HG03135 (cell line): ENCODE data around the gene SYT12.

Experiments used
- ATAC-seq: cut with Tn5 transposase; IDR thresholded peaks from one replicate; pipeline ENCODE4 v1.9.1; 2021; ENCODE audit warnings: mild to moderate bottlenecking, moderate library complexity; ENCODE audit not compliant: unreplicated experiment

Gene SYT12

GRCh38 chr11:67027943-67028542 lies 5.1 kb downstream of the SYT12 start:
- no peak for ATAC-seq

DNA sequence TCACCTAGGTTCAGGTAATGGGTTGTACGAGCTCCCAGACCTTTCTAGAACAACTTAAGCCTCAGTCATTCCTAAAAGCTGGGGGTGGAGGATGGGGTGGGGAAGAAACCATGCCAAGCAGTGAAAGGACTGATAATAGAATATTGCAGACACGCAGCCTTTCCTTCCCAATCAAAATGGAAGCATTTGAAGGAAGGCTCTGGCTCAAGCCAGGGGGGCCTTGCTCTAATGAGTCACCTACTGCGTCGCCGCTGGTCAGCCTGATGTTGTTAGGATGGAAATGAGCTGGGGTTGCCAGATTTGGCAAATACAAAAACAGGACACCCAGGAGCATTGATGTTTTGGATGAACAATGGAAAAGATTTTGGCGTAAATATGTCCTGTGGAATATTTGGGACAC lies 6.2 kb downstream of the SYT12 start:
- ATAC-seq: no peak

GRCh38 chr11:67030976-67031375 lies 8.0 kb downstream of the SYT12 start:
- ATAC-seq: no peak

- ATAC-seq: no peak
These were observed 9.0 kb downstream of the SYT12 start for GRCh38 chr11:67031791-67032561.

DNA sequence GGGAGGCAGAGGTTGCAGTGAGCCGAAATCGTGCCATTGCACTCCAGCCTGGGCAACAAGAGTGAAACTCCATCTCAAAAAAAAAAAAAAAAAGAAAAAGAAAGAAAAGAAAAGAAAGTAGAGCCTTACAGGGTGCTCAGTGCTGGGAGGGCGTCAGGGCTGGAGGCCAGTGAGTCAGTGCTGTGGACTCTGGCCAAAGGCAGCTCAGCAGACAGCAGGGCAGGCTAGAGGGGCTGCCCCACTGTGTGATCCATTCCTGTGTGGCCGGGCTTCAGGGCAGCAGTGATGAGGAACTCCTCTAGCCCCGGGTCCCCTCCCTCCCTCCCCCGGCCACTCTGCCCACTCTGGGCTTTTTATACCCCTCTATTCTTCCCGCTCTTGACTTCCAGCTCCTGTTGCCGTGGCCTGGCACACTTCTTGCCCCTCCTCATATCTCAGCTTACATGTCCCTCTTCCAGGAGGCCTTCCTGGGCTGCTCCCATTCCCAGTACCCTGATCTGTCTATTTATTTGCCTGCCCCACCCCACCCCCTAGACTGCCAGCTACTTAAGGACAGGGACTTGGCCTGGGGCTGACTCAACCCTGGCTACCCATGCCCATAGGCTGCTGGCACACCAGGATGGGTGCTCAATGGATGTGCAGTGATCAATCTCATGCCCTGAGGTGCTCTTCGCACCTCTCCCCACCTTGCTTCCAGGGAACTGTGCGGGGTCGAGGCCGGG lies 10.1 kb downstream of the SYT12 start:
- ATAC-seq: no peak

DNA sequence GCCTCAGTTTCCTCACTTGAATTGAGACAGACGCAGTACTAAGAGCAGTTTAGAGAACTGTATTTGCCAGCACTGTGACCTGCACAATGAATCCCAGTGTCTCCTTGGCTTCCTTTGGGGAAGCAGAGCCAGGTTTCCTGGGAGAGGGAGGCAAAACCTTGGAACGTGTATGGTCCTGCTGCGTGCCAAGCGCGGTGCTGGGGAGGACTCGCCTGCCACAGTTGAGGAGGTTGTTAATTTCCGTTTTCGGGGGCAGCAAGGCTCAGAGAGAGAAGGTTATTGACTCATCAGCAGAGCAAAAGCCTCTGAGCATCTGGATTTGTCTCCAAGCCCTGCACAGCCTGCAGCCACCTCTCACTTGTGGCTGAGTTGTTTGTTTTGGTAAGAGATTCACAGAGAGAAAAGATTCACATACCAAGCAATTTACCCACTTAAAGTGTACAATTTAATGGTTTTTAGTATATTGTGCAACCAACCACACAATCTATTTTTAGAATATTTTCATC lies 10.8 kb downstream of the SYT12 start:
- ATAC-seq: no peak

GRCh38 chr11:67034350-67034749 lies 11.4 kb downstream of the SYT12 start:
- ATAC-seq: no peak

DNA sequence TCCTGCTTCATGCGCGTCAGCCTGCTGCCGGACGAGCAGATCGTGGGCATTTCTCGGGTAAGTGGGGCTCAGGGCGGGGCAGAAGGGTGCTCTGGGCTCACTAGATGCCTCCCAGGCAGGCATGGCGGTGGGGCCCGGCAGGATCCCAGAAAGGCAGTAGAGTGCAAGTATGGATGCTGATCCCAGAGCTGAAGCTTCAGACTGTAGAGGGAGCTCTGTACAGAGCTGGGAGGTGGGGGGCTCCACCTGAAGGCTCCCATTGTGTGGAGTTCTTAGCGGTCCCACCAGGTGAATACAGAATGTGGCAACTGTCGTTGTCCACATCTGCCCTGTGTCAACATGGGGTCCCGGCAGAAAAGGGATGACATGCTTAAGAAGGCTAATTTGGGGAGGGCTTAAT lies 17.2 kb downstream of the SYT12 start:
- no peak for ATAC-seq

DNA sequence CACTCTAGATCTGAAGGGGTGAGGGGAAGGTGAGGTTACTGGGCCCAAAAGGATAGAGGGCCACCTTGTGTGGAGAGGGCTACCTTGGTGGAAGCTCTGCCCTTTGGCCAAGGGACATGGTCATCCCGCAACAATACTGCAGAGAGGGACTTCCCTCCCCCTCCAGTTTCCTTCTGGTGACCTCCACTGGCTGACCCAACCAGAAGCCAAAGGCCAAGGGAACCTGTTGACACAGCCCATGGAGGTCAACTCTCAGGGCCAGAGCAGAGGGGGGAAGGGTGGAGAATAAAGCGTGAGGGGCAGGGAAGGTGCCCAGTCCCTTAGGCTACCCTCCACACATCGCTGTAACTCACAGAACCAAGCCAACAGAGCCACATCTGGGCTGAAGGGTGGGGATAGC lies 18.7 kb downstream of the SYT12 start:
- ATAC-seq: no peak

GRCh38 chr11:67043572-67044349 lies 20.8 kb downstream of the SYT12 start:
- no peak for ATAC-seq

GRCh38 chr11:67044496-67044895 lies 21.6 kb downstream of the SYT12 start:
- no peak for ATAC-seq

- no peak for ATAC-seq
These were observed 22.4 kb downstream of the SYT12 start for GRCh38 chr11:67045314-67045713.

DNA sequence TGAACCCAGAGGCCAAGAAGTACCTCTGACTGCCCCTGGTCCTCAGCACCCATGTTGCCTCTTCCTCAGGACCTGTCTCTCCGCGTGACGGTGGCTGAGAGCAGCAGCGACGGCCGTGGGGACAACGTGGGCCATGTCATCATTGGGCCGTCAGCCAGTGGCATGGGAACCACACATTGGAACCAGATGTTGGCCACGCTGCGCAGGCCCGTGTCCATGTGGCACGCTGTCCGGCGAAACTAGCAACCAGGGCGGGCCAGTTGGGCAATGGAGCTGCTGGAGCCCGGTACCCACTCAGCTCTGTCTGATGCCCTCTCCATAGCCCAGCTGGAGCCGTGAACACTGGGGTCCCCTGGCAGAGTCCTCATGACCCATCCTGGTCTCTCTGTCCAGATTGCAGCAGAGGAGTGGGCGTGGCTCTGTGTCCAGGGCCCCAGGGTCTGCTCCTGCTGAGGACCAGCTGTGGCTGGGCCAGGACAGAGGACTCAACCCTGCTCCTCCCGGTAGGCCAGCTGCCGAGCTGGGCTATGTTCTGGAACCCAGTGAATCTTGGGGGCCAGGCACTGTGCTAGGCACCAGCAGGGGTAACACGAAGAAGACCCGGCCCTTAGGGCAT lies 25.7 kb downstream of the SYT12 start:
- no peak for ATAC-seq

DNA sequence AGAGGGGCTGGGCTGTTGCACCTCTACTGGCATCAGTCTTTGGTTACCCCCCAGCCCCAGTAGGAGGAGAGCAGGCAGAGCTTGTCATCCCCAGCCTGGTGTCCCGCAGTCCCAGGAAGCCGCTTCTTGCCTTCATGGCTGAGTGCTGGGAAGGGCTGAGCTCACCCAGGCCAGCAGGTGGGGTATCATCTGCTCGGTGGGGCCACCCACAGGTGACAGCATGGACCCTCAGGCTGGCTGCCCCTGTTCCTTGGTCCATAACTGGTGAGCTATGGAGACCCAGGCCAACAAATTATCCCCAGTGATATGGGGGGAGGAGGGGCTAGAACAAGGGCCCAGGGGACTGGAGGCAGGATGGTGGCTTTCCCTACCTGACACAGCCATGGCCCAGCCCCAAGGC lies 27.2 kb downstream of the SYT12 start:
- ATAC-seq: no peak

- ATAC-seq: no peak
These were observed 28.4 kb downstream of the SYT12 start for GRCh38 chr11:67051180-67051893.

GRCh38 chr11:67051945-67052488 lies 29.1 kb downstream of the SYT12 start:
- ATAC-seq: no peak

GRCh38 chr11:67052891-67053290 lies 30.0 kb downstream of the SYT12 start:
- ATAC-seq: no peak

DNA sequence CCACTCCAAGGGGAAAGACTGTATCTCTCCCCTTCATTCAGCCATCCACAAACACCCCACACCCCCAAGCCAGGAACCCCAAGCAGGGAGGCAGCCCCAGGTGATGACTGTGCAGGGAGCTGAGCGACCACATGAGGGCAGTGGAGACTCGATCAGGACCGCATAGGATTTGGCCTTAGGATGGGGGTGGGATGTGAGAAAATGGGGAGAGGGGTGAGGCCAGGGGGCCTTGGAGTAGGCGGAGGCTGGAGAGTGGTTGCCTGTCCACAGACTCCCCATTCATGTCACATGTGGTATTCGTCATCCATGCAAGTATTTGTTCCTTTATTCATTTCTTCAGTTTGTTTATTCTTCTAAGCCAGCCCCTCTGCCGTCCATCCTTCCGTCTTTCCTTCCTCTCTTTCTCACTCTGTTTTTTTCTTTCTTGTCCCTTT lies 31.0 kb downstream of the SYT12 start:
- ATAC-seq: no peak

GRCh38 chr11:67054346-67054835 lies 31.5 kb downstream of the SYT12 start:
- no peak for ATAC-seq
